GM12874 (cell line): ENCODE data around the gene ITPR1.

Source experiments
- TF ChIP-seq, protein P1 (sequence below): IDR thresholded peaks from 2 replicates; pipeline ENCODE4 v1.5.1; 2011; ENCODE audit warnings: low read depth, mild to moderate bottlenecking, control low read depth, low read length, moderate library complexity; ENCODE audit not compliant: insufficient read depth

Gene ITPR1

DNA sequence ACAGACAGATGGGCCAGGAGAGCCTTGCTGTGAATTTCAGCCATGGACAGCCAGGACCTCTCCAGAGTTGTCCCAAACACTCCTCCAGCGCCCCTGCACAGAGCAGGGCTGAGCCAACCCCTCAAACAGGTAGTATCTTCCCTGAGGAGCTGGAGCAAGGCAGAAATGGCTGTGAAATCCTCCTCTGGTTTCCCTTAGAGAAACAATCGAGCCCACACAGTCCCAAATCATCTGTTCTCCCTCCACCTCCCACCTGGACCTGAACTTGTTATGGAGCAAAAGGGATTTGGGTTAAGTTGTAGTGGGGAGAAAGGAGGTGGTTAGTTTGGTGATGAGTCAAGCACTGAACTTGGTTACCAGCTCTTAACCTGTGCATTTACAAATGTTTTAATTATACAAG lies 280.4 kb downstream of the ITPR1 start:
- TF ChIP-seq, protein P1, sequence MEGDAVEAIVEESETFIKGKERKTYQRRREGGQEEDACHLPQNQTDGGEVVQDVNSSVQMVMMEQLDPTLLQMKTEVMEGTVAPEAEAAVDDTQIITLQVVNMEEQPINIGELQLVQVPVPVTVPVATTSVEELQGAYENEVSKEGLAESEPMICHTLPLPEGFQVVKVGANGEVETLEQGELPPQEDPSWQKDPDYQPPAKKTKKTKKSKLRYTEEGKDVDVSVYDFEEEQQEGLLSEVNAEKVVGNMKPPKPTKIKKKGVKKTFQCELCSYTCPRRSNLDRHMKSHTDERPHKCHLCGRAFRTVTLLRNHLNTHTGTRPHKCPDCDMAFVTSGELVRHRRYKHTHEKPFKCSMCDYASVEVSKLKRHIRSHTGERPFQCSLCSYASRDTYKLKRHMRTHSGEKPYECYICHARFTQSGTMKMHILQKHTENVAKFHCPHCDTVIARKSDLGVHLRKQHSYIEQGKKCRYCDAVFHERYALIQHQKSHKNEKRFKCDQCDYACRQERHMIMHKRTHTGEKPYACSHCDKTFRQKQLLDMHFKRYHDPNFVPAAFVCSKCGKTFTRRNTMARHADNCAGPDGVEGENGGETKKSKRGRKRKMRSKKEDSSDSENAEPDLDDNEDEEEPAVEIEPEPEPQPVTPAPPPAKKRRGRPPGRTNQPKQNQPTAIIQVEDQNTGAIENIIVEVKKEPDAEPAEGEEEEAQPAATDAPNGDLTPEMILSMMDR: no peak

DNA sequence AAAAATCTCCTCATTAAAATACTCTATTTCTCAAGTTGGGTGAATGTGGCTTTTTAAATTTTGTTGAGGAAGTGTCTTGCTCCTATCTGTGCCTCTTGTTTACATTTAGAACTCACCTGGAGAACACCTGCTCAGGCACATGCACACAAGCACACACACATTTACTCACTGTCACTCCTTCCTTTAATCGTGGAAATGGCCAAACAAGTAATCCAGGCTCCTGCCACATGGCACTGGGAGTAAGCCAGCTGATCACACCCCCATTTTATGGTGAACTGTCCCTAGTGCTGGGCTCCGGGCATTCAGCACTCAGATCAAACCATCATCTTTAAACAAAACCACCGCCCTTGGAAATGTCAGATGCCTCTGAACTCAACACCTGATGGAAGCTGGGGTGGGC lies 281.4 kb downstream of the ITPR1 start:
- TF ChIP-seq, protein P1: no peak

DNA sequence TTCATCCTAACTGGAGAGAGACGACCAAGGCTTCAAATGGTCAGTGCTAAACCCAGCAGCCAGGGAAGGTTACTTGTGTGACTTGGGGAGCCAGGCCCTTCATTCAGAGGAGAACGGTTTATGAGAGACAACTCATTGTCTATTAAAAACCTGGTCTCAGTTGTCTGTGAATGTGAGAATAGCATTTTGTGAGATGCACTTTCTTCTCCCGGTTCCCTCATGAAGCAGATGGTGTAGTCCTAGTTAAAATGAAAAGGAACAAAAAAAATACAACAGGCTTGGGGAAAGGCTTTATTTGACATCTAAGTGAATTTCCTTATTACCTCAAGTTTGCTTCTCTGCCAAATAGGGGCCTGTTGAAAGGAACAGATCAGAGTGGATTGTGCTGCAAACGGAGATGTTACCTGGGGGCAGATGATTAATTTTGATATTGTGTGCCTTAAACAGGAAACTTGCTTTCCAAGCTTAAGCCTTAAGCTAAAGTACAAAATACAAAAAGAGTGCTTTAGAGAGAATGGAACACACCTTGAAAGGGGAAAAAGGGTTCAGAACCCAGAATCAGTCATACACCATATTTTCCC lies 283.3 kb downstream of the ITPR1 start:
- TF ChIP-seq, protein P1: no peak

DNA sequence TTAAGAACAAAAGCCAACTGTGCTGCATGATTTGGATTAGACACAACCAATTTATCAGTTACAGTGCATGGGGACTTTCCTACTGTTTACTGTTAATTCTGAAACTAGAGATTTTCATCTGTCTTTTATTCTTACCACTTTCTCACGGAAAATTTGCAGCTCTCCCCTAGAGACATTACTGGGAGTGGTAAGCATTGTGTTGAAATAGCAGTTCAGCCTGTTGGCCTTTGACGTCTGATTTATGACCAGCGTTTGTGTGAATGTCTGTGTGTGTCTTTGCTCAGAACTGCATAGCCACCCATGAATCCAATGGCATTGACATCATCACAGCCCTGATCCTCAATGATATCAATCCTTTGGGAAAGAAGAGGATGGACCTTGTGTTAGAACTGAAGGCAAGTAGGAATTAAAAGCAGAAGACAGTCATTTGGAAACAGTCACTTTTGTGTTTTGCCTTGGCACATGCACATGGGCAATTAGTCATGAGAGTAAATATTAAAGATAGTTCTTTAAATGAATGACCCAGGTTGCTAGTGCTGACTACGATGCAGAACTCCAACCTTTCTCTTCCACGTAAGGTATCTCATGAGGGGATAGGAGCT lies 283.9 kb downstream of the ITPR1 start:
- TF ChIP-seq, protein P1: no peak

DNA sequence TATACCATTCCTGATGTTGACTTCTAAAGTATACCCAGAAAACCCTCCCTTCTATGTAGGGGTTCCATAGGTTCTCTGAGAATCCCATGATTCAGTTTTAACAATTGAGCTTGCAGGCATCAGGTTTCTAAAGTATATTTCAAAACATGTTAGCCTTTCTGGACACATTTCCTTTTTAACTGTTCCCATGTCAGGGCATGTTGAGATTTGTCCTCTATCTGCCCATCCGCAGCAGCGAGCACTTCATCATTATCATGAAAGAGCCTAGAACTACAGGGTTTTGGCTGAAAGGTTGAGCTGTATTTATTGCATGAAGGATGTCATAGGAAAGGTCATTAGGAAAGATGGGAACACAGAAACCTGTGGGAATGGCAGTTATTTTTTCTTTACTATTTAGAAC lies 285.0 kb downstream of the ITPR1 start:
- TF ChIP-seq, protein P1: no peak

DNA sequence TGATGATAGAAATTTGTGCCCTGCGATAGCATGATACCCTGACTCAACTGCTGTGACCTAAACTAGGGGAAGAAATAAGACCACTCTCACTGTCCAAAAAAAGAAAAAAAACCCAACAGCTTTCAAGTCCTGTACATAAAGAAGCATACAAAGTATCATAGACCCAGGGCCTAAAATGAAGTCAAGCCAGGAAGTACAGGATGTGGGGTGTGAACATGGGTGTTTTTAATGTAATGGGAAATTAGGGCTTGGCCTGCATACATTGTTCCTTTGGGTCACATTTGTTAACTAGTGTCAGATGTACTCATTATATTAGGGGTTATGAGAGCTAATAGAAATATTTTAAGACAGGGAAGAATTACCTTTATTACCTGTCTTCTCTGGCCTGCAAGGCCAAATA lies 285.6 kb downstream of the ITPR1 start:
- TF ChIP-seq, protein P1: no peak

DNA sequence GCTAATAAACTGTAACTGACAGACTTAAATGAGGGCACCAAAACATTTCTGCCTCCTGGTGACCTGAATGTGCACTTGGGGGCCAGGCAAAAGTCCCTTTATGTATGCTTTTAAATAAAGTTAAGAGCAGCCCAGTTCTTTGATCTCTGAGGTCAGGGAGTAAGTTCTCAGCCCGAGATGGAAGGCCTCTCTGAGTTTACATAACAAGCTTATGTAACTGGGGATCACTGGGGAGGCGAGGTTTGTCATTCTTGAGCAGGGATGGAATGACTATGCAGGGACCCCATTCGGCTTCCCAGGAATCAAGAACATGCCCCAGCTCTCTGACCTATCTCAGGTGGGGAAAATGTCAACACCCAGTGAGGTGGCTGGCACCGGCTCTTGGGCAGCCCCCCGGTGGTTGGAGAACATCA lies 287.4 kb downstream of the ITPR1 start:
- TF ChIP-seq, protein P1: no peak
